HG03039 (cell line): Measurements from ENCODE around the gene NKIRAS1.
A peak's percentile ranks its signal among the peaks of the same experiment; 100 is the strongest.

Experiments
- ATAC-seq: cut with Tn5 transposase; IDR thresholded peaks from one replicate; pipeline ENCODE4 v1.9.1; 2021; ENCODE audit warnings: mild to moderate bottlenecking, moderate library complexity; ENCODE audit not compliant: unreplicated experiment

Gene NKIRAS1

GRCh38 chr3:23916886-23917678 lies at the start of gene NKIRAS1, which contains the start of gene RPL15:
Gene NKIRAS1, minus strand, starts transcription at chr3:23916990. Its CDS starts 6,086 bp downstream, at chr3:23910904.
Gene RPL15, plus strand, starts transcription at chr3:23917132. Its CDS starts 728 bp downstream, at chr3:23917860.
- peak; percentile 93 for ATAC-seq

GRCh38 chr3:23966328-23966727 lies 49.5 kb upstream of the NKIRAS1 start:
- no peak for ATAC-seq

- ATAC-seq = no peak
Observed at GRCh38 chr3:23964537-23965235, 47.9 kb upstream of the NKIRAS1 start.

GRCh38 chr3:23961913-23962312 lies 45.1 kb upstream of the NKIRAS1 start:
- no peak for ATAC-seq

- no peak for ATAC-seq
Observed at GRCh38 chr3:23961066-23961465, 44.3 kb upstream of the NKIRAS1 start.

DNA sequence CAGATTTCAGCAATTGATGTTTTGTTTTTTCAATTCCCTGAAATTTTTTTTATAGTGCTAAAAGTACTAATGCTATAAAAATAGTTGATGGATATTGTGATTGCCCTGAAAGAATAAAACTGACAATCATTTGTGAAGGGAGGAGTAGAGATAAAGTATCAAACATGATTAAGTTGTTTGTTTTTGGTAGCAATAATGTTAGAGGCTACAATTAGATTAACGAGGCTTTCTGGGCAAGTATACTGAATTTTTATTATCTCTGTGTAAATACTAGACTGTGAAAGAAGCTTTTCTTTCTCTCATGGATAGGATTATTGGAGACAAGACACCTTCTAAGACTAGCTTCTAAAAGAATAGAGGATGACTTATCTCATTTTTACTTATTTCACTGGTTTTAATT lies 43.9 kb upstream of the NKIRAS1 start:
- no peak for ATAC-seq

DNA sequence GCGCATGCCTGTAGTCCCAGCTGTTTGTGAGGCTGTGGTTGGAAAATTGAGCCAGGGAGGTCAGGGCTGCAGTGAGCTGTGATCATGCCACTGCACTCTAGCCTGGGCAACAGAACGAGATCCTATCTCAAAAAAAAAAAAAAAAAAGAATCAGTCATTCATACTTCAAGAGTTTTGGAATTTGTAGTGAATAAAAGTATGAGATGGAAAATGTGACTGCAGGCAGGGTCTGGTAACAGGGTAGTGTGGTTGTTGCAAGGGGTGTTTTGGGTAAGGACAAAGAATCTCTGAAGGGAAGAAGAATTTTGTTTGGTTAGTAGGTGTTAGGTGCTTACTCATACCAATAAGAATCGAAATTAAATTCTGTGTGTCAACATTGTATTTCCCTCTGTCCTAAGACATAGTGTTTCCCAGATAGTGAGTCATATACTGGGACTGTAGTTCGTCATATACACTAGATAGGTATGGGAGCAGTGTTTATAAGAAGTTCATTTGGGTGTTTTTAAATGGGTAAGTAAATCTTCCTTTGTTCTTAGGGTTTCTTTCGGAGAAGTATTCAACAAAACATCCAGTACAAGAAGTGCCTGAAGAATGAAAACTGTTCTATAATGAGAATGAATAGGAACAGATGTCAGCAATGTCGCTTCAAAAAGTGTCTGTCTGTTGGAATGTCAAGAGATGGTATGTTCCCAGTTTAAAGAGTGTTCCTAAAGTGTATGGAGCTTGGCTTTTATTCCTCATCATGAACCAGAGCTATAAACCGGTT lies 42.5 kb upstream of the NKIRAS1 start:
- no peak for ATAC-seq

DNA sequence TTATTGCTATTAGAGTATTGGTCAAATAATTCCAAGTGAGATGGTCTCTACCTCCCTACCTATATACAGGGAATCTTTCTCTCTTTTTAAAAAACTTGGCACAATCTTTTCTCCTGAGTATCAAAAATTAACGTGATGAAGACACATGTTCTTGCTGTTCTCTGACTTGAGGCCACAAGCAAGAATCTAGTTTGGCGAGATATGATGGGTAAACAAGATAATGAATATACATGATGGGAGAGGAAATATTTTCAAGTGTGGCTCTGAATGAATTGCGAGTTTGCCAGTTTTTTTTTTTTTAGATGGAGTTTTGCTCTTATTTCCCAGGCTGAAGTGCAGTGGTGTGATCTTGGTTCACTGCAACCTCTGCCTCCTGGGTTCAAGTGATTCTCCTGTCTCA lies 39.9 kb upstream of the NKIRAS1 start:
- no peak for ATAC-seq

DNA sequence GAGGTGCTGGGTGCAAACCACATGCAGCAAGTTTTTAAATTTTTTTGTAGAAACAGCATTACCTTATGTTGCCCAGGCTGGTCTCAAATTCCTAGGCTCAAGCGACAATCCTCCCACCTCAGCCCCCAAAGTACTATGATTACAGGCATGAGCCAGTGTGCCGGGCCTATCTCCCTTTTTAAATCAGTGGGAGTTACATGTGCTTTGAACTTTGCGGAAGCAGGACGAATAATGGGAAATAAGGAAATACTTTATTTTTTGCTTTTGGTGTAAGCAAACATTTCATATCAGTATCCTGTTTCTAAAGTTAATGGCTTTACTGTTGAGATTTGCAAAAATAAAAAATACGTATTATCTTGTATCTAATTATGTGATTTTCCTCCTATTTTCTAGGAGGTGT lies 37.4 kb upstream of the NKIRAS1 start:
- ATAC-seq = no peak

DNA sequence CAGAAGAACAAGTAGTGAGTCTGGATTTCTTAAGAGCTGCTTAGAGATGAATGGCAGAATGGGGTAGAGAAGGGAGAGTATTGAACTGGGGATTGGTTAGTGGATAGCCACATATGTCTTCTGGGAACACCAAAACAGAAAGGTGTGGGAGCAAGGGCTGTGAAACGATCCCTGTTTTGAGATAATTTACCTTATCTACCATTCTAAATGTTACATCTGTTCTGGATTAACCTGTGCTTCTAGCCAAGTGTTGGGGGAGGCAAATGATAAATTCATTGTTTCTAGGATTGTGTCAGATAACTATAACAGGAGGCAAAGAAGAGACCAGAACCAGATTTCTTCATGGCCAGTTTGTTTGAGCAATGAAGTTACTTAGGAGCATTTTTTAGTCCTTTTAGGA lies 36.7 kb upstream of the NKIRAS1 start:
- ATAC-seq = no peak

DNA sequence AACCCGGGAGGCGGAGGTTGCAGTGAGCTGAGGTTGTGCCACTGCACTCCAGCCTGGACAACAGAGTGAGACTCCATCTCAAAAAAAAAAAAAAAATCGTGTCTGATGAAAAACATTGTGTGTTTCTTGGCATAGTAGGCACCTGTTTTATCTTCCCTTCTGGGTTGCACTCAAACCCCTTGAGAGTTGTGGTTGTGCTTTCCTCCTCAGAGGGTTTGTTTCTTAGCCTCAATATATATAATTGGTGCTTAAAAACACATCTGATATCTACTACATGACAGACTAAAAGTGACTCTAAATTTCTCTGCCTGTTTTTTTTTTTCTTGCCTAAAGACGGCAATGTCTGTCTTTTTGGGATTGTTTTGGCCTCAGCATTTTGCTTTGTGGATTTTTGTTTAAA lies 35.9 kb upstream of the NKIRAS1 start:
- no peak for ATAC-seq

- ATAC-seq = no peak
Observed at GRCh38 chr3:23950293-23950692, 33.5 kb upstream of the NKIRAS1 start.

DNA sequence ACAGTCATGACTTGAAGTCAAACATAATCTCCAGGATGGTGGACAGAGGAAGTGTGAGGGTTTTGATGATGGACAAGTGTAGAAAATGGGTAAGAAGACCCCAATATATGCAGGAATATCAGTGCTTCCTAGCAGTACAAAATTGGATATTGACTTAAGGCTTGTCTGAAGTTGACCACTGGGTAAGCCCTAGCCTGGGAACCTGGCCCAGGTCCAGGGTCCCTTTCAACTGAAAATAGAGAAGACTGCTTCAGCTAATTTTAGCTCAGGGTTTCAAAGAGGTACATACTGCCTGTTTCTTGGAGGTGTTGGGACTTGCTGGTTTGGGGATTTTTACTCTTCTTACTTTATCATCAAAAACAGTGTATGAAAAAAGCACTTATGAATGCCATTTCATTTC lies 33.0 kb upstream of the NKIRAS1 start:
- ATAC-seq = no peak

GRCh38 chr3:23948761-23949160 lies 32.0 kb upstream of the NKIRAS1 start:
- no peak for ATAC-seq

GRCh38 chr3:23945913-23946687 lies 29.3 kb upstream of the NKIRAS1 start:
- peak; percentile 79 for ATAC-seq

- no peak for ATAC-seq
Observed at GRCh38 chr3:23945663-23945912, 28.8 kb upstream of the NKIRAS1 start.

DNA sequence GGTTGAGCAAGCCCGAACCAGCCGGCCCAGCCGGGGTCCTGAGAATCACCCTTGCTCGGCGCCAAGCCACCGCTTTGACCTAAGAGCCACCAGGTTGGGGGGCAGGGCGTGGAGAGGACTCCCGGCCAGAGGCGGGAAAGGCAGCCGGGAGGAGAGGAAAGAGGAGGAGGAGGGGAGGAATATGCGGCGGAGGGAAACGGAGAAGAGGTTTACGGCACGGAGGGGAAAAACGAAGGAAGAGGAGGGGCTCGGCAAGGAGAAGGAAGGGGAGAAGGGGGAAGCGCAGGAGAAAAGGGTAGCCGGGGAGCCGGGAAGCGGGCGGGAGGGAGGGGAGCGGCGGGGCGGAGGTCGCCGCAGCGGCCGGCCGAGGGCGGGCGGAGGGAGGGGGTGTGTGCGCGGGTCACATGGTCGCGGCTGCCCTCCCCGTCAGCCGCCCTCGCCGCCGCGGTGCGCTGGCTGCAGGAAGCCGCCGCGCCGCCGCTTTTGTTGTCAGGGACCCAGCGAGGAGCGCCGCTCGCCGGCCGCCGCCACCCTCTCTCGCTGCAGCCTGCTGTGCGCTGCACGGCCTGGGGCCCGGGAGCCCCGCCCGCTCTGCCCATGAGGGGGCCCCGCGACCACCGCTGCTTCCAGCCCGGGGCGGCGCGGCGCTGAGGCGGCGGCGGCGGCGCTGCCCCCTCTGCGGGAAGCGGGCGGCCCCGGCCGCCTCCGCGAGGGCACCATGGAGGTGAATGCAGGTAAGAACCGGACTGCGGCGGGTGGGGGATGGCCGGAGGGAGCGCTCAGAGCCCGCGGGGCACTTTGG lies 28.3 kb upstream of the NKIRAS1 start, which contains the start of gene NR1D2:
Gene NR1D2, plus strand, starts transcription at position 426 of the 802 bp plus-strand sequence. Its CDS starts 293 bp downstream, at position 719.
- ATAC-seq = peak; percentile 45

DNA sequence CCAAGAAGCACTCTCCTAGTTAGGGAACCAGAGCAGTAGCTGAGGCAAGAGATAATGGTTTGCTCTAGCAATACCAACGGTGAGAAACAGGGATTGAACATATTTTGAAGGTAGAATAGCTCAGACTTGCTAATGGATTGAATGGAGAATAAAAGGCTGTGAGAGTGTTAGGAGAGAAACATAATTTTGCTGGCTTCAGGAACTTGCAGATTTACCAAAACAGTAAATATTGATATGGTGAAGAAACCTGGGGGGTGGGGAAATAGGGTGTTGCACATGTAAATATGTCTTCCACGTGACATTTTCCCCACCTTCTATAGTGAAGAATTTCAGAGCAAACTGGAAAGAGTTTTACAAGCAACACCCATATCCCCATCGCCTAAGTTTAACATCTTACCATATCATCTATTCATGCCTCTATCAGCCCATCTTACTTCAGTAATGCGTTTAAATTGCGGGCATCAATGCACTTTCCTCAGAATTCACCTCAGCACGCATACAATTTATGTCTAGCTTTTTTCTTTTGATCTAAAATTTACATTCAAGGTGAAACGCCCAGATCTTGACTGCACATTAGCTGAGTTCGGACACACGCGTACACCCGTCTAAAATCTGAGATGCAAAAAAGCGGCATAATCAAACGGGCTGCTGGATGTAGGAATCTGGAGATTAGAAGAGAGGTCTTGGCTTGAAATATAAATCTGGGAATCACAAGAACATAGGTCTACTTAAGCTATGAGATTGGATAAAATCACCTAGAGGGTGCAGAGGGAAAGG lies 27.4 kb upstream of the NKIRAS1 start:
- ATAC-seq = no peak

DNA sequence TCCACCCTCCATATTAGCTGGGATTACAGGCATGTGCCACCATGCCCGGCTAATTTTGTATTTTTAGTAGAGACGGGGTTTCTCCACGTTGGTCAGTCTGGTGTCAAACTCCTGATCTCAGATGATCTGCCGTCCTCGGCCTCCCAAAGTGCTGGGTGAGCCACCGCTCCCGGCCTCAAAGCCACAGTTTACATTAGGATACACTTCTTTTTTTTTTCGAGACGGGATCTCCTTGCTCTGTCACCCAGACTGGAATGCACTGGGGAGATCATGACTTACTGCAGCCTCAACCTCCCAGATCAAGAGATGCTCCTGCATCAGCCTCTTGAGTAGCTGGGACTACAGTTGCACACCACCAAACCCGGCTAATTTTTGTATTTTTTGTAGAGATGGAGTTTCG lies 25.8 kb upstream of the NKIRAS1 start:
- no peak for ATAC-seq
